DMS153 treated with DMSO at 0.1 percent for 48 hours (cell line): Measurements from ENCODE around the gene FHIT.

Source experiments
- DNase-seq: peaks from one replicate; lab custom pipeline; 2025; ENCODE audit not compliant: unreplicated experiment; lab: John Stamatoyannopoulos, UW

The FHIT gene

GRCh38 chr3:59920822-59921221 lies 1330.4 kb downstream of the FHIT start:
- DNase-seq, result peak; percentile 0

GRCh38 chr3:59919586-59919985 lies 1331.7 kb downstream of the FHIT start:
- no peak for DNase-seq

DNA sequence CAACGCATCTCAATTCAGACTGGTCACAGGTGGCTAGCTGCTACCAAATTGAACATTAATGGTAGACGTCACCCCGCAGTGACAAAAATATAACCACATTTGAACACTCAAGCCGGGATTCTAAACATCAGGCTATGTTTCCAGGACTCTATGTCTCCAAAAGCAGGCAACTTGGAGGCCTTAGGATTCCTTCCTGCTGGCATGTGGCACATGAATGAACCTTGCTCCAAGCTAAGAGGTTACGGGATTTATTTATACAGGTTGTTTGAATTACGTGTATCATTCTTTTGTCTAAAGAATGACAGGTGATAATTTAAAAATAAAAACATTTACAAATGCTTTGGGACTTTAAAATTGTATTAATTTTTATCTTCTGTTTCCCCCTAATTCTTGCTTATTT lies 1337.0 kb downstream of the FHIT start:
- no peak for DNase-seq

GRCh38 chr3:59913645-59914044 lies 1337.6 kb downstream of the FHIT start:
- DNase-seq, result no peak

GRCh38 chr3:59908701-59909100 lies 1342.6 kb downstream of the FHIT start:
- DNase-seq, result no peak

GRCh38 chr3:59908280-59908679 lies 1343.0 kb downstream of the FHIT start:
- no peak for DNase-seq

- DNase-seq, result no peak
Observed at GRCh38 chr3:59904296-59904695, 1347.0 kb downstream of the FHIT start.

GRCh38 chr3:59899061-59899460 lies 1352.2 kb downstream of the FHIT start:
- no peak for DNase-seq

DNA sequence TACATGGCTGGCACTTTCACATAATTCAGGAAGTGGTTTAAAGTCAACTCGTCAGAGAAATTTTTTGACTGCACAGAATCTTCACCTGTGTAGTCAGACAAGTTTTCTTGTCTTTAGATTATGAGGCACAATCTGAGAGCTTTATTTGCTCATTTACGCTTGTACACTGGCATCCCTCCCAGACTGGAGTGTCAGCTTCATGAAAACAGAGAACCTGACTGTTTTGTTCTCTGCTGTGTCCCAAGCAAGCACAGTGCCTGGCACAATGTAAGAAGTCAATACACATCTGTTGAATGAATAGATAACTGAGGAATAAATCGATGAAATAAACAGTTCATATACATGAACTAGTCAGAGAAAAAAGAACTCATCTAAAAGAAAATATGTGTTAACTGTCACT lies 1355.3 kb downstream of the FHIT start:
- DNase-seq, result no peak

GRCh38 chr3:59894425-59895121 lies 1356.7 kb downstream of the FHIT start:
- DNase-seq, result no peak

- DNase-seq, result no peak
Observed at GRCh38 chr3:59890639-59891038, 1360.6 kb downstream of the FHIT start.

DNA sequence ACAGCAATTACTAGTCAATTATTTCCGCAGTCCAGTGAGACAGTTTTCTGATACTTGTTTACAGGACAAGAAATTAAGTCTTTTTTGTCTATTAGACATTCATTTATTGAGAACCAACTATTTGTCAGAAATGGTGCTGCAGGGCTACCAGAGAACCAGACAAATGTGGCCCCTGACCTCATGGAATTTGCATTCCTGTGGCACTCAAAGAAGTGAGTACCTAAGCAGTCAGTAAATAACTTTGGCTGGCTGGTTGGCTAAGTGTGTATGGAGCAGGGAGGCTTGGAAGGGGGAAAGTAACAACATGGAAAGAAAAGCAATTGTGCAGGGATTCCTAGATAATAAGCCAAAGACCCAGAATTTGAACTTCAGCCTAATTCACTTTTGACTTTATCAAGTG lies 1364.5 kb downstream of the FHIT start:
- DNase-seq, result no peak

GRCh38 chr3:59885899-59886400 lies 1365.3 kb downstream of the FHIT start:
- DNase-seq, result no peak

DNA sequence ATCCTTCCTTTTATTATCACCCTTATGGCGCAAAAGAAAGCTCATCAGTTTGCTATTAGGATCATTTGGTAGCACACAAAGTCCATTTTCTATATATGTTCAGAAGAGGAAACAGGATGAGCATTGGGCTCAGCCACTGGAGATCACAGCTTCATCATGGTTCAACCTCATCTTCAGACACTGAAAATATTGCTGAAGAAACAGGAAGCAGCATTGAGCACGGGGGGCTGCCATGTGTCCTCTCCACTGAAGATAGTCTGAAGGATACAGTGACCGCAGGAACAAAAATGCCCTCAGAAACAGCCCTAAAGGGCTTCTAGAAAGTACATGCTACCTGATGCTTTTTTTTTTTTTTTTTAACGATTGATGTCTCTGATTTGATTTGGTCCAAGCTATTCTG lies 1366.2 kb downstream of the FHIT start:
- DNase-seq, result no peak

DNA sequence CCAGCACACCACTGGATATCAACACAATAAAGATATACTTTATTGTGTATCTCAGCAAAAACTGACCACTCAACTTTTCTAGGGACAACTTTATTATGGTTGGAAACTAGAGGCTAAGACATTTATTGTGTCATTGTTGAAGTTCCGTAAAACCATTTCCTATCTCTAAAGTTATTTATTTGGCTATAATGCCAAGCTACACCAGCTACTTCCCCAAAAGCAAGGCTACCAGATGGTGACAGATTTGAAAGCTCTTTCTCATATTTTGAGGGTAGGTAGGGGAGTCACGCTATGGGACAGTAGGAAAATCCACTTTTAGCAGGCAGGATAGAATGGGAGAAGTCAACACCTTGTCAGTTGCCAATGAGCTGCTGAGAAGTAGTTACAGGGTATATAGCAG lies 1366.8 kb downstream of the FHIT start:
- DNase-seq, result no peak

DNA sequence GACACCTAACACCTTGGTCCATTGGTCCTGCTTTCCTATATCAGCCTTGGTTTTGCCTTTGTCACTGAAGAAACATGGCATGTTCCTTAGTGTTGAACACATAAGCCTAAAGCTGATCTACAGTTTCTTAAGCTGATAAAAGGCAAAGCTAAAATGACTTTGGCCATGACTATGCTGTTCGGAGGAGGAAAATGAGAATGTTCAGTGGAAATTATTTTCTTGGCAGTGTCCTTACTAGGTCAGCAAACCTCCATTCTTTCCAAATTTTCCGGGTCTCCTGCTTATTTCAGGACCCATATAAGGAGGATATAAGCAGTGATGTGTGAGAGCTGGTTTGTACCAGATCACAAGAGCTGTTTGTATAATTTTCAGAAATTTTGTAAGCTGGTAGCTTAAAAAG lies 1368.5 kb downstream of the FHIT start:
- no peak for DNase-seq

- DNase-seq, result no peak
Observed at GRCh38 chr3:59880717-59881116, 1370.5 kb downstream of the FHIT start.

DNA sequence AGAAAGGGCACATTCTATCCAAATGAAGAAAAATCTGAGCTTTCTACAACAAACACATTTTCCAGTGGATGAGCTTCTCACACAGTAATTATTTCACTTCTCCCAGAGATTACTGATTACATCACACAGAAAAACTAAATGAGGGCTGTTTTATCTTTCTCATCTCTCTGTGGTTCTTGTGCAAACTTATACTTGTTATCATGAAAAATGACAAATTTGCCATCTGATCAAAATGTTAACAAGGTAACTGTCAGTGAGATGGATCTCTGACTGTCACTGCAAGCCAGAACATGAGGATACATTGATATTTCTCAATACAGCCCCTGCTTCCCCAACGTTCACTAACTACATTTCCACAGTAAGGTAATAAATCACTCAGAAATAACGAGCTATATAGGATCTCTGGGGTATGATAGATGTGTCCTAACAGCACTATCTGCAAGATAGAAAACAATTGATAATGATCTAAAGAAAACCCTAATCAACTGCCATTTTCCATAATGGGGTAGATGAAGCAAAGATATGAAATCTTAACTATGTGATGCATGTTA lies 1372.1 kb downstream of the FHIT start:
- DNase-seq, result no peak

DNA sequence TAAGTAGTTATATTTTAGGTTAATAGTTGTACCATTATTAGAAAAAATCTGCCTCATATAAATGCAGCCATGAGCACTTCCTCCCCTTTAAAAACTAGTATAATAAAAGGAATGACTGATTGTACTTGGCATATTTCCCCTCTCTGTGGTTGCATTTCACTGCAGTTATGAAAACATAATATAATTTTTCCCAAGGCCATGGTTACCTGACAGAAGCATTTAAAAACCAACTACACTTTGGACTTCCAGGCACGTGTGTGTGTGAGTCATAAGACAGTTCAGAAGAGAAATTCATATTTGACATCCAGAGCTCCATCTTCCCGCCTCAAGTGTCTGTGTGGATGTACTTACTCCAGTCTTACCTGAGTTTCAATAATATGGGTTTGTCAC lies 1373.2 kb downstream of the FHIT start:
- no peak for DNase-seq

DNA sequence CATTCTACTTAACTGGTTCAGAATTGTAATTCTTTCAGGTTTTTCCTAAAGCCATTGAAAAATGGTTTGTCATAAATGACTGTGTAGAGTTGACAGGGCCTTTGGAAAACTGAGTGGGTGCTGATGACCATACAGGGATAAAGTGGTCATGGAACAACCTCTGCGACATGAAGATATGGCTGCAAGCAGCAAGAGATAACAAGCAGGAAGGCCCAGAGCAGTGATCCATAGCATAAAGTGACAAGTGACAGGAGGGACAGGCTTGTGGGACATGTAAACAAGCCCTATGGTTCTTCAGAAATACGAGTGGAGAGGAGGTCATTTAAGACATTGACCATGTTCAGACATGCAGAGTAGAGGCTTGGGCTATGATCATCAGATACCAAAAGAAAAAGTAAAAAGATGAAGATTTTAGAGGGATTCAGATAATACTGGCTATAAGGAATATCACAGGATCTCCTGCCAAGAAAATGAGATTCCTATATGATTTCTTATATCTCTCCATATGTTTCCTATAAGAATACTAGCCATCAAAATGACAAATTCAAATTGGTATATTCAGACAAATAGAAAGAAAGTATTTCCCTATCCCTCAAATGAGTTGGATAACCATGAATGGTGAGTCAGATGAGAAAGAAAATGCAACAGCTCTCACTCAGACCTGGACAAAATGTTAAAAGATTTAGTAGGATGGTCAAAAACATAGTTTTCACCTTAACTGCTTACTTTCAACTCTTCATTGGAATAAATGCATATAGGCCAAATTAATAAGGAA lies 1373.8 kb downstream of the FHIT start:
- DNase-seq, result no peak

- no peak for DNase-seq
Observed at GRCh38 chr3:59876533-59877062, 1374.7 kb downstream of the FHIT start.
